22Rv1 (cell line): Measurements from ENCODE around the gene ZNF429.
"Not testable (repeated sequence)": the region's sequence is repeated elsewhere in the genome, so short reads cannot be mapped to it uniquely, and the experiment has no call there.

Experiments
- H3K27ac ChIP-seq: fragments of 450-650 bp; 2 replicates; pipeline ENCODE4 v1.5.1; 2017
- CTCF ChIP-seq: fragments of 450-650 bp; IDR thresholded peaks from 2 replicates; pipeline ENCODE4 v1.5.1; 2017; ENCODE audit warnings: mild to moderate bottlenecking
- ZFX ChIP-seq: fragments of 450-650 bp; IDR thresholded peaks from 2 replicates; pipeline ENCODE4 v1.6.1; 2017; ENCODE audit warnings: antibody characterized with exemption, borderline replicate concordance

Gene ZNF429

DNA sequence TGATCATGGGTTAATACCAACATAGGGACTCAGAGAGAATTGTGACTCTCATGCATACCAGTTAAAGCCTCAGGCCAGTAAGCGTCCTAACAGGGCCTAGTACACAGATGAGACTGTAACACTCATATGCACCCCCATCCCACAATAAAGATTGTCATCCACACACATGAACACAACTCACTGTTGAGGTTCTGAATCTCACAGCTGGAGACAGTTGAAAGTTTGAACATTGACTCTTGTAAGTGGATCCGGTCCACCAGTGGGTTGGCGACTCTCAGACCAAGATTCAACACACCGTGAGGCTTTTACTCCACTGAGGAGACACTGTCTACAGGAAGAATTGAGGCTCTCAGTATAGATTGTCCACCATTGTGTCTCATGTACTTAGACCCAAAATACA lies 88.1 kb downstream of the ZNF429 start:
- no peak overlapping the region for H3K27ac ChIP-seq
- TF ChIP-seq ZFX (no peak), CTCF (no peak)

- TF ChIP-seq CTCF, result no peak
- no peak for TF ChIP-seq ZFX
- no peak overlapping the region for H3K27ac ChIP-seq
These were observed 88.8 kb downstream of the ZNF429 start for GRCh38 chr19:21593934-21594820.

DNA sequence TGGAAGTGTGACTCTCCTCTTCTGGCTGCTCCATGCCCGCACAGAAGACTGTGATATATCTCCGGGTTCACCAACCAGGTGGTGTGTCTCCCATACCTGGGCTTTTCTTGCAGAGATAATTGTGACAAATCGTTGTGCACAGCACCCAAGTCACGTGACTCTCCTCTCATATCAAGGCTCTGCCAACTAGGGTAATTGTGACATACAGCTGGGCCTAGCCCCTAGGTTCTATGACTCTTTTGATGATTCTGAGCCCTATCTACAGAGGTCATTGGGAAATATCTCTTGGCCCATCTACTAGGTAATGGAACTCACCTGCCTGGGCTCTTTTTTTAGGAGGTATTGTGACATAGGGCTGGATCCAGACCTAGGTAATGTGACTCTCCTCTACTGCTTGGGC lies 89.8 kb downstream of the ZNF429 start:
- no peak for TF ChIP-seq CTCF
- no peak for TF ChIP-seq ZFX
- H3K27ac ChIP-seq, result no peak overlapping the region

DNA sequence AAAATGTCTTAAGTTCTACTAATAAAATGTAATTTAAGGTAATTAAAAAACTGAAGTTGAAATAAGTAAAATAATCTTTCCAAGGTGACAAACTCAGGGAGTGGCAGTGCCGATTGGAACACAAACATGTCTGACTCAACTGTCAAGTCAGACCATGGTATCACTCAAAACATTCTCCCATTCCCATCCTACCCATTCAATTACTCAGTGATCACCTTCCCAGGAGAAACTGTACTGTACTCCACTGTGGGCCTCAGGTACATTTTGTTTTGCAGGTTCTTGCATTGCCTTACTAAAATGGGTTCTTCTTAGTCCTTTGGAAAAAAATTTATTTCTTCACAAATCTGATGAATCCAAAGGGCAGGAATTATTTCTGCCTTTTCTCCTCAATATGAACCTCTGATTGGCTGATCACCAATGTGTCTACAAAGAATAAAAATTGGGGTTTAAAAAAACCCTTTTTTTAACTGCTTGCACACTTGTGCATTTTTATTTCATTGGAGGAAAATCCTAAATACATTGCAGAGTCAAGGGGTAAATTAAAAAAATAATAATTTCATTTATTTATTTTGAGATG lies 96.8 kb downstream of the ZNF429 start:
- no peak overlapping the region for H3K27ac ChIP-seq
- no peak for TF ChIP-seq ZFX
- no peak for TF ChIP-seq CTCF

- H3K27ac ChIP-seq, result not testable (repeated sequence)
These were observed 97.4 kb downstream of the ZNF429 start for GRCh38 chr19:21602659-21603430.

DNA sequence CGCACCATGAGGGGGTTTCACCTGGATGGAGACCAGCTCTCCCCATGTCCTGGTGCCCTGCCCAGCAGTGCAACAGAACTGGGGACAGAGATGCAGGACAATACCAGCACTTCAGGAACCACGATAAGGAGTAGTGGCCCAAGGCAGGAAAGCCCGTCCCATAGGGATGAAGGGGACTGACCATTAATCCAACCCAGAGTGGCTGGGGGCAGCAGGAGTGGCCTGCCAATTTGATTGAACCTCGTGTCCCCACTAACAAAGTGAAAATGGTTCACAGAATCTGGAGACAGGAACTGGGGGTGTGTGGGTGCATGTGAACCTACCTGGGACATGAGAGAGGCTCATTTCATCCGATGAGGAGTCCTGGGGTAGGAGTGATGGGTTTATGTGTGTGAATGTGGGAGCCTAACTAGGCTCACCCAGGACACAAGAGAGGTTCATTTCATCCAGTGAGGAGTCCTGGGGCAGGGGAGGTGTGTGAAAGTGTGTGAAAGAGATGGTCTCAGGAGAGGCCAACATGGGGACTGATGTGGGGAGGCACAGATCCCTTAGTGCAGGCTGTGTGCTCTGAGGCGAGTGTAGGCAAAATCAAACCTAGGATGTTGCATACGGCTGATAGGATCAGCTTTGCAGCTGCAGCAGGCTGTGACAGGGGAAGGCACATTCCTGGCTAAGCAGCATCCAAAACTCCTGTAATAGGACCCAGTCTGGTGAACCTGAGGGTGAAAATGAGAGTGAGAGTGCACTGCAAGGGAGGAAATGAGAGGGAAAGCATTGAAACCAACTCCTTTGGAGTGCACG lies 98.2 kb downstream of the ZNF429 start:
- no peak overlapping the region for H3K27ac ChIP-seq
- TF ChIP-seq CTCF, result no peak
- no peak for TF ChIP-seq ZFX

- H3K27ac ChIP-seq, result no peak overlapping the region
- TF ChIP-seq CTCF, result no peak
- TF ChIP-seq ZFX, result no peak
These were observed 99.0 kb downstream of the ZNF429 start for GRCh38 chr19:21604351-21604926.
